ENCODE data around the gene ELMO3. TPM values are rescaled to one million over a fixed set of nuclear protein-coding genes. Genes with fewer than 3 reads are reported as not detected.

ELMO3 gene
- total and polyA plus RNA-seq, 2 of the 13 experiments (the other 11 are each of a cell fraction or from before 2014, with no cell fraction given) = 2.6 to 4.0 TPM

- TF ChIP-seq TIGD3 (CRISPR knock-in tag; IDR thresholded peaks at IDR 0.05; ENCODE audit: borderline replicate concordance) (no peak), ATF2 (CRISPR knock-in tag; IDR thresholded peaks at IDR 0.05) (no peak), ZNF563 (CRISPR knock-in tag; IDR thresholded peaks at IDR 0.05) (peak; percentile 32; the same call in 1 of the 2 replicates), TP53 (CRISPR knock-in tag; conservative IDR thresholded peaks at IDR 0.05) (no peak), ZNF724P (CRISPR knock-in tag; IDR thresholded peaks at IDR 0.05; ENCODE audit: borderline replicate concordance) (peak; percentile 44; the same call in 1 of the 2 replicates), HOXA9 (CRISPR knock-in tag; IDR thresholded peaks at IDR 0.05; ENCODE audit: borderline replicate concordance) (peak; percentile 14; the same call in 1 of the 2 replicates), ZNF121 (CRISPR knock-in tag; IDR thresholded peaks at IDR 0.05) (no peak), ZNF224 (CRISPR knock-in tag; IDR thresholded peaks at IDR 0.05) (no peak), FOXC1 (CRISPR knock-in tag; IDR thresholded peaks at IDR 0.05; ENCODE audit: borderline replicate concordance) (no peak; the same call in 1 of the 2 replicates), KLF9 (CRISPR knock-in tag; IDR thresholded peaks at IDR 0.05; ENCODE audit: low read depth) (no peak), STAT6 (CRISPR knock-in tag; IDR thresholded peaks at IDR 0.05; ENCODE audit: borderline replicate concordance) (no peak), RERE (CRISPR knock-in tag; IDR thresholded peaks at IDR 0.05; ENCODE audit: low read depth) (peak; percentile 6; the same call in 1 of the 2 replicates), ZNF564 (CRISPR knock-in tag; IDR thresholded peaks at IDR 0.05) (no peak), HOXA5 (CRISPR knock-in tag; IDR thresholded peaks at IDR 0.05) (no peak), ZNF205 (CRISPR knock-in tag; IDR thresholded peaks at IDR 0.05) (no peak), ZNF430 (CRISPR knock-in tag; IDR thresholded peaks at IDR 0.05) (no peak), DRAP1 (CRISPR knock-in tag; IDR thresholded peaks at IDR 0.05) (no peak), FOXA1 (IDR thresholded peaks at IDR 0.05) (no peak), FOXA1 (CRISPR knock-in tag; IDR thresholded peaks at IDR 0.05) (no peak), ZSCAN30 (CRISPR knock-in tag; IDR thresholded peaks at IDR 0.05) (no peak)
Measured at GRCh38 chr16:67184453-67184994, 14.4 kb upstream of the ELMO3 start (continued).

Data from HepG2 (cell line).